BLaER1 (cell line): ENCODE results near the gene RUBCNL.

Experiments used
- H3K27ac ChIP-seq: shearing (Covaris generic); formaldehyde crosslinking; 2 replicates; pipeline ENCODE4 v1.8.1; 2022
- H3K27me3 ChIP-seq: shearing (Covaris generic); formaldehyde crosslinking; 2 replicates; pipeline ENCODE4 v1.8.1; 2022
- H3K36me3 ChIP-seq: shearing (Covaris generic); formaldehyde crosslinking; 2 replicates; pipeline ENCODE4 v1.8.1; 2022
- H3K4me1 ChIP-seq: shearing (Covaris generic); formaldehyde crosslinking; 2 replicates; pipeline ENCODE4 v1.8.1; 2022
- H3K4me2 ChIP-seq: shearing (Covaris generic); formaldehyde crosslinking; 2 replicates; pipeline ENCODE4 v1.8.1; 2022
- H3K4me3 ChIP-seq: shearing (Covaris generic); formaldehyde crosslinking; 2 replicates; pipeline ENCODE4 v1.8.1; 2022
- H3K9ac ChIP-seq: shearing (Covaris generic); formaldehyde crosslinking; 2 replicates; pipeline ENCODE4 v1.8.1; 2022
- H3K9me3 ChIP-seq: shearing (Covaris generic); formaldehyde crosslinking; 2 replicates; pipeline ENCODE4 v1.8.1; 2022
- H4K20me1 ChIP-seq: shearing (Covaris generic); formaldehyde crosslinking; 2 replicates; pipeline ENCODE4 v1.8.1; 2022
- Cebpa-rat ChIP-seq: shearing (Covaris generic); IDR thresholded peaks from 2 replicates; pipeline ENCODE4 v1.8.1; 2022

The RUBCNL gene

GRCh38 chr13:46329624-46330023 lies 57.4 kb downstream of the RUBCNL start:
- no peak overlapping the region for H3K27ac ChIP-seq
- H3K9ac ChIP-seq: no peak overlapping the region
- H4K20me1 ChIP-seq: no peaks in the 10 kb centered on the region
- no peak for TF ChIP-seq Cebpa-rat
- no peaks in the 10 kb centered on the region for H3K36me3 ChIP-seq
- H3K4me3 ChIP-seq: no peak overlapping the region
- no peaks in the 10 kb centered on the region for H3K4me1 ChIP-seq
- no peaks in the 10 kb centered on the region; the same call in 1 of the 2 replicates for H3K27me3 ChIP-seq
- no peaks in the 10 kb centered on the region for H3K9me3 ChIP-seq
- no peak overlapping the region for H3K4me2 ChIP-seq

- Histone ChIP-seq H3K9ac (no peak overlapping the region), H3K4me2 (no peak overlapping the region), H3K27me3 (peaks cover 3% of the 10 kb centered on the region; the same call in 1 of the 2 replicates), H3K36me3 (no peaks in the 10 kb centered on the region), H4K20me1 (no peaks in the 10 kb centered on the region), H3K4me3 (no peak overlapping the region), H3K4me1 (no peaks in the 10 kb centered on the region), H3K9me3 (no peaks in the 10 kb centered on the region), H3K27ac (no peak overlapping the region)
- TF ChIP-seq Cebpa-rat: no peak
These were observed 59.8 kb downstream of the RUBCNL start for GRCh38 chr13:46327246-46327645.

GRCh38 chr13:46324976-46325375 lies 62.1 kb downstream of the RUBCNL start:
- no peaks in the 10 kb centered on the region for H3K36me3 ChIP-seq
- TF ChIP-seq Cebpa-rat: no peak
- H3K9me3 ChIP-seq: no peaks in the 10 kb centered on the region
- no peak overlapping the region for H3K4me2 ChIP-seq
- H3K4me3 ChIP-seq: no peak overlapping the region
- H3K4me1 ChIP-seq: no peaks in the 10 kb centered on the region; the same call in 1 of the 2 replicates
- no peak overlapping the region for H3K27ac ChIP-seq
- H3K27me3 ChIP-seq: peaks cover 3% of the 10 kb centered on the region; the same call in 1 of the 2 replicates
- no peaks in the 10 kb centered on the region for H4K20me1 ChIP-seq
- H3K9ac ChIP-seq: no peak overlapping the region

GRCh38 chr13:46321494-46322225 lies 65.4 kb downstream of the RUBCNL start:
- no peaks in the 10 kb centered on the region for H3K36me3 ChIP-seq
- no peak overlapping the region for H3K4me3 ChIP-seq
- H3K27ac ChIP-seq: no peak overlapping the region
- no peaks in the 10 kb centered on the region; the same call in 1 of the 2 replicates for H3K4me1 ChIP-seq
- no peak overlapping the region for H3K4me2 ChIP-seq
- no peak overlapping the region for H3K9ac ChIP-seq
- no peaks in the 10 kb centered on the region for H3K9me3 ChIP-seq
- no peak for TF ChIP-seq Cebpa-rat
- H4K20me1 ChIP-seq: no peaks in the 10 kb centered on the region
- peaks cover 3% of the 10 kb centered on the region; the same call in 1 of the 2 replicates for H3K27me3 ChIP-seq

GRCh38 chr13:46320821-46321220 lies 66.2 kb downstream of the RUBCNL start:
- Histone ChIP-seq H3K4me2 (no peak overlapping the region), H3K9ac (no peak overlapping the region), H3K4me1 (no peaks in the 10 kb centered on the region; the same call in 1 of the 2 replicates), H3K27me3 (peaks cover 3% of the 10 kb centered on the region; the same call in 1 of the 2 replicates), H3K9me3 (no peaks in the 10 kb centered on the region), H4K20me1 (no peaks in the 10 kb centered on the region), H3K36me3 (no peaks in the 10 kb centered on the region), H3K4me3 (no peak overlapping the region), H3K27ac (no peak overlapping the region)
- TF ChIP-seq Cebpa-rat: no peak

- Histone ChIP-seq H4K20me1 (no peaks in the 10 kb centered on the region), H3K4me3 (no peak overlapping the region), H3K9me3 (no peaks in the 10 kb centered on the region), H3K4me2 (no peak overlapping the region), H3K27me3 (peaks cover 3% of the 10 kb centered on the region; the same call in 1 of the 2 replicates), H3K27ac (no peak overlapping the region), H3K9ac (no peak overlapping the region), H3K4me1 (no peaks in the 10 kb centered on the region; the same call in 1 of the 2 replicates), H3K36me3 (no peaks in the 10 kb centered on the region)
- TF ChIP-seq Cebpa-rat: no peak
These were observed 66.6 kb downstream of the RUBCNL start for GRCh38 chr13:46320406-46320805.

- no peak for TF ChIP-seq Cebpa-rat
- Histone ChIP-seq H3K4me3 (no peak overlapping the region), H3K4me2 (no peak overlapping the region), H3K27me3 (no peaks in the 10 kb centered on the region), H4K20me1 (no peaks in the 10 kb centered on the region), H3K36me3 (no peaks in the 10 kb centered on the region), H3K9ac (no peak overlapping the region), H3K27ac (no peak overlapping the region), H3K4me1 (no peaks in the 10 kb centered on the region; the same call in 1 of the 2 replicates), H3K9me3 (no peaks in the 10 kb centered on the region)
These were observed 68.1 kb downstream of the RUBCNL start for GRCh38 chr13:46318986-46319385.

- TF ChIP-seq Cebpa-rat: no peak
- no peaks in the 10 kb centered on the region; the same call in 1 of the 2 replicates for H3K4me1 ChIP-seq
- H3K36me3 ChIP-seq: no peaks in the 10 kb centered on the region
- H3K4me2 ChIP-seq: no peak overlapping the region
- H3K9me3 ChIP-seq: 0 out of 2 replicates have a peak, but pooled peaks cover 1% of the 10 kb centered on the region
- H3K27me3 ChIP-seq: no peaks in the 10 kb centered on the region
- H3K4me3 ChIP-seq: no peak overlapping the region
- H3K27ac ChIP-seq: no peak overlapping the region
- H3K9ac ChIP-seq: no peak overlapping the region
- H4K20me1 ChIP-seq: no peaks in the 10 kb centered on the region
These were observed 69.9 kb downstream of the RUBCNL start for GRCh38 chr13:46317120-46317519.

GRCh38 chr13:46315491-46316075 lies 71.5 kb downstream of the RUBCNL start:
- Histone ChIP-seq H3K36me3 (no peaks in the 10 kb centered on the region), H3K4me3 (no peak overlapping the region), H3K9me3 (peaks cover 9% of the 10 kb centered on the region; the same call in 1 of the 2 replicates), H3K9ac (no peak overlapping the region), H3K4me1 (no peaks in the 10 kb centered on the region), H3K4me2 (no peak overlapping the region), H4K20me1 (no peaks in the 10 kb centered on the region), H3K27me3 (no peaks in the 10 kb centered on the region), H3K27ac (no peak overlapping the region)
- no peak for TF ChIP-seq Cebpa-rat

- Histone ChIP-seq H3K9ac (no peak overlapping the region), H3K4me3 (no peak overlapping the region)
- no peak for TF ChIP-seq Cebpa-rat
These were observed 72.0 kb downstream of the RUBCNL start for GRCh38 chr13:46315036-46315435.

More at GRCh38 chr13:46315036-46315435, 72.0 kb downstream of the RUBCNL start:
- Histone ChIP-seq H3K4me1 (no peaks in the 10 kb centered on the region), H4K20me1 (no peaks in the 10 kb centered on the region), H3K9me3 (peaks cover 9% of the 10 kb centered on the region; the same call in 1 of the 2 replicates), H3K36me3 (no peaks in the 10 kb centered on the region), H3K27me3 (no peaks in the 10 kb centered on the region), H3K27ac (no peak overlapping the region), H3K4me2 (no peak overlapping the region)
